DND-41 (cell line): ENCODE measurements around the gene TH.

ENCODE experiments used
- ATAC-seq: fragments of 200-7000 bp; cut with Tn5 transposase; 3 replicates; pipeline ENCODE4 v1.9.1; 2021; ENCODE audit warnings: low read depth; ENCODE audit not compliant: insufficient read depth
- DNase-seq: peaks from one replicate; pipeline ENCODE4 v3.0.0-alpha.2; 2020
- H2AFZ ChIP-seq: 2 replicates; pipeline ENCODE4 v1.6.0; 2012; ENCODE audit warnings: low read depth, low read length
- H3K27ac ChIP-seq: 2 replicates; pipeline ENCODE4 v1.5.1; 2012; ENCODE audit warnings: low read length, inconsistent platforms
- H3K27me3 ChIP-seq: fragments of 200-600 bp; sonication (generic); 2 replicates; pipeline ENCODE4 v1.6.0; 2012; ENCODE audit warnings: low read length, mild to moderate bottlenecking, inconsistent platforms; ENCODE audit not compliant: insufficient read depth, poor library complexity
- H3K36me3 ChIP-seq: 2 replicates; pipeline ENCODE4 v1.5.1; 2012; ENCODE audit warnings: low read length, inconsistent platforms; ENCODE audit not compliant: insufficient read depth
- H3K4me1 ChIP-seq: 2 replicates; pipeline ENCODE4 v1.5.1; 2012; ENCODE audit warnings: mild to moderate bottlenecking, low read length; ENCODE audit not compliant: insufficient read depth
- H3K4me2 ChIP-seq: 2 replicates; pipeline ENCODE4 v1.6.0; 2012; ENCODE audit warnings: mild to moderate bottlenecking, moderate library complexity, low read length, inconsistent platforms; ENCODE audit not compliant: insufficient read depth
- H3K4me3 ChIP-seq, 2 experiments: fragments of 200-600 bp in 1 of 2; shearing (Covaris generic) in 1 of 2; 2 replicates each; pipeline ENCODE4 v1.5.1; 2012 to 2016; ENCODE audit warnings: inconsistent platforms in 2 of 2, low read length in 2 of 2, mild to moderate bottlenecking in 2 of 2, low read depth in 1 of 2, moderate library complexity in 1 of 2
- H3K79me2 ChIP-seq: 2 replicates; pipeline ENCODE4 v1.6.0; 2012; ENCODE audit warnings: low read length, inconsistent platforms; ENCODE audit not compliant: insufficient read depth
- H3K9ac ChIP-seq: 2 replicates; pipeline ENCODE4 v1.6.0; 2012; ENCODE audit warnings: low read depth, mild to moderate bottlenecking, inconsistent platforms, low read length, moderate library complexity
- H3K9me3 ChIP-seq: 2 replicates; pipeline ENCODE4 v1.5.1; 2012; ENCODE audit warnings: low read length, moderate library complexity, mild to moderate bottlenecking, inconsistent platforms; ENCODE audit not compliant: insufficient read depth, severe bottlenecking
- H4K20me1 ChIP-seq: 2 replicates; pipeline ENCODE4 v1.6.0; 2012; ENCODE audit warnings: low read length; ENCODE audit not compliant: insufficient read depth
- EZH2 ChIP-seq: IDR thresholded peaks from 3 replicates; pipeline ENCODE4 v1.6.1; 2012; ENCODE audit warnings: borderline replicate concordance, low read depth, mild to moderate bottlenecking, moderate library complexity, low read length, inconsistent platforms; ENCODE audit not compliant: severe bottlenecking
- TF ChIP-seq, protein P1 (sequence below): IDR thresholded peaks from 2 replicates; pipeline ENCODE4 v1.5.1; 2012; ENCODE audit warnings: borderline replicate concordance, low read length, moderate library complexity, mild to moderate bottlenecking; ENCODE audit not compliant: poor library complexity, severe bottlenecking; ENCODE audit errors: extremely low read depth

The TH gene

DNA sequence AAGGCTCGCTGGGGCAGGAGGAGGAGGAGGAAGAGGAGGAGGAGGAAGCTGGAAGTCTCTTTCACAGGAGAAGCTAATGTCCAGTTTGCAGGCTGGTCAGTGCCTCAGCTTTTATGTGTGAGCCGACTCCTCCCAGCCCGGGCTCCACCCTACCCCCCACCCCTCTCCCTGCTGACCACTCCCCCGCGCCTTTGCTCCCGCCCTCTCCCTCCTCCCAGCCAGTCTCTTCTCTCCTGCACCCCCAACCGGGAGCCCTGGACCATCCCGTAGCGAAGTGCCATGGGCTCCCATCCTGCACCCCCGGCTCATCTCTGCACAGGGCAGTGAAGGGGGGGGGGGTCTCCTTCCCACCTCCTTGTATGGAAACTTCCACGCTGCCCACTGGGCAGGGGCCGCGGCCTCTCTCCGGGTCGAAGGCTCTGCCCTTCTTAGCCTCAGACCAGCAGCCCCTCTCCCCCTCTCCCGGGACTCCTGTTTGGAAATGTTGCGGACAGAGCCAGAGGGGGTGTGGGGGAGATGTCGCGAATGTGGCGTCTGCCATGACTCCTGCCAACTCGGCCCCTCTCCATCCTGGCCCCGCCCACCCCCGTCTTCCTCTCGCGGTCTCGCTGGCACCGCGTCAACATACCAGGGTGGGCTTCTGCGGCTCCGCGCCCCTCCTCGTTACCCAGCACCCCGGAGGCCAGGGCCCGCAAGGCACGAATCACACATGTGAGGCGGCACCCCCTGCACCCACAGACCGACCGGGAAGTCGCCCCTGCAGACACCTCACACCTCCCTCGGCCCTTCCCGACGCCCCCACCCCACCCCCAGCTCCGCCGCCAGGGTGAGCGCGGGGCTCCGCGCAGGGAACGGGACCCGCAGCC lies 34.2 kb downstream of the TH start:
- no peak overlapping the region for H3K27ac ChIP-seq
- H4K20me1 ChIP-seq: no peaks in the 10 kb centered on the region; the same call in 1 of the 2 replicates
- peaks cover 6% of the 10 kb centered on the region for H3K27me3 ChIP-seq

DNA sequence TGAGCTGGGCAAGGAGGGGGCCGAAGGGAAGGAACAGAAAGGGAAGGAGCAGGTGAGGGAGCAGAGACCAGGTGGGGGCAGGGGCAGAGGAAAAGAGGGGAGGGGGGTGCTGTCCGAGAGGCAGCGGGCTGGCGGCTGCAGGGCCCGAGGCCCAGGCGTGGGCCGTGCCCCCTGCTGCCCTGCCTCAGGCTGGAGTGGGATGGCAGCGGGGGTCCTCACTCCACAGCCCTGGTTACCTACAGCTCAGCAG lies 34.7 kb downstream of the TH start:
- no peak for ATAC-seq
- H4K20me1 ChIP-seq: no peaks in the 10 kb centered on the region; the same call in 1 of the 2 replicates

More for the DNA sequence above, 34.2 kb downstream of the TH start:
- no peaks in the 10 kb centered on the region for H3K9me3 ChIP-seq
- no peak for TF ChIP-seq EZH2
- TF ChIP-seq, protein P1, sequence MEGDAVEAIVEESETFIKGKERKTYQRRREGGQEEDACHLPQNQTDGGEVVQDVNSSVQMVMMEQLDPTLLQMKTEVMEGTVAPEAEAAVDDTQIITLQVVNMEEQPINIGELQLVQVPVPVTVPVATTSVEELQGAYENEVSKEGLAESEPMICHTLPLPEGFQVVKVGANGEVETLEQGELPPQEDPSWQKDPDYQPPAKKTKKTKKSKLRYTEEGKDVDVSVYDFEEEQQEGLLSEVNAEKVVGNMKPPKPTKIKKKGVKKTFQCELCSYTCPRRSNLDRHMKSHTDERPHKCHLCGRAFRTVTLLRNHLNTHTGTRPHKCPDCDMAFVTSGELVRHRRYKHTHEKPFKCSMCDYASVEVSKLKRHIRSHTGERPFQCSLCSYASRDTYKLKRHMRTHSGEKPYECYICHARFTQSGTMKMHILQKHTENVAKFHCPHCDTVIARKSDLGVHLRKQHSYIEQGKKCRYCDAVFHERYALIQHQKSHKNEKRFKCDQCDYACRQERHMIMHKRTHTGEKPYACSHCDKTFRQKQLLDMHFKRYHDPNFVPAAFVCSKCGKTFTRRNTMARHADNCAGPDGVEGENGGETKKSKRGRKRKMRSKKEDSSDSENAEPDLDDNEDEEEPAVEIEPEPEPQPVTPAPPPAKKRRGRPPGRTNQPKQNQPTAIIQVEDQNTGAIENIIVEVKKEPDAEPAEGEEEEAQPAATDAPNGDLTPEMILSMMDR: no peak
- no peak overlapping the region for H3K9ac ChIP-seq
- no peak overlapping the region for H3K4me2 ChIP-seq
- no peaks in the 10 kb centered on the region for H3K4me1 ChIP-seq
- DNase-seq: no peak
- no peaks in the 10 kb centered on the region for H3K36me3 ChIP-seq
- no peak overlapping the region for H2AFZ ChIP-seq
- ATAC-seq: no peak
- no peak overlapping the region for H3K4me3 ChIP-seq
- no peaks in the 10 kb centered on the region for H3K79me2 ChIP-seq

DNA sequence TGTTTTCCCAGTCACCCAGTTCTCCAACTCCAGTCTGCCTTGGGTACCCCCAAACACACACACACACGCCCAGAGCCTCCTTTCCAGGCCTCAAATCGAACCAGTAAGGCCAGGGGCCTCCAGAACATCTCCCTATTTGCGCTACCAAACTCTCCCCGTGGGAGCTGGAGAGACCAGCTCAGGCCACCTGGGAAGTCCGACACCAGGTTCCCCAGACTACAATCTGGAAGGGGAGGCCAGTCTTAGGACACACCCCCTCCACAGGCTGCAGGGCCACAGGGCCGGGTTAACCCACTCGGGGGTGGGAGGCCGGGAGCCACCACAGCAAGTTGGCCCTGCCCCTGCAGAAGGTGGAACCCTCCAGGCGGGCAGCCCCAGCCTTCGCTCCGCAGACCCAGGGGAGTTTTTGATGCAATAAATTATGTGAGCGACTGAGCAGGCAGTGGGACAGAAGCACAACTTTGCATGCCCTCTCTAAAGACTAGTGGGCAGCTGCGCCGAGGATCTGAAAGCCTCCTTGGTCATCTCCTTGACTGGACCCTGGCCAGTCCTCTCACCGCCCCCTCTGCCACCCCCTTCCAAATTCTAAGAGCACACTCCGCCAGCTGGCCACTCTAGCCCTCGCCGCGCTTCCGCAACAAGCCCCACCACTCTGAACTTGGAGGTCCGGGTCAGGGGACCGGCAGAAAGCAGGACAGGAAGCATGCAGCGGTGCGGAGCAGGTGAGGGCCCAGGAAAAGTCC lies 35.2 kb downstream of the TH start:
- H3K27me3 ChIP-seq: peaks cover 6% of the 10 kb centered on the region

More for the DNA sequence above, 34.7 kb downstream of the TH start:
- Histone ChIP-seq H3K79me2 (no peaks in the 10 kb centered on the region), H3K4me2 (no peak overlapping the region), H2AFZ (no peak overlapping the region), H3K4me1 (no peaks in the 10 kb centered on the region), H3K4me3 (no peak overlapping the region), H3K36me3 (no peaks in the 10 kb centered on the region), H3K9me3 (no peaks in the 10 kb centered on the region), H3K9ac (no peak overlapping the region), H3K27me3 (peaks cover 6% of the 10 kb centered on the region), H3K27ac (no peak overlapping the region)
- no peak for DNase-seq
- TF ChIP-seq, protein P1: no peak
- TF ChIP-seq EZH2: no peak

More for the DNA sequence above, 35.2 kb downstream of the TH start:
- Histone ChIP-seq H4K20me1 (no peaks in the 10 kb centered on the region; the same call in 1 of the 2 replicates), H3K36me3 (no peaks in the 10 kb centered on the region), H3K4me2 (no peak overlapping the region), H3K27ac (no peak overlapping the region), H3K4me3 (no peak overlapping the region), H3K79me2 (no peaks in the 10 kb centered on the region), H3K9me3 (no peaks in the 10 kb centered on the region), H2AFZ (no peak overlapping the region), H3K9ac (no peak overlapping the region), H3K4me1 (no peaks in the 10 kb centered on the region)
- TF ChIP-seq, protein P1: no peak
- no peak for TF ChIP-seq EZH2
- ATAC-seq (no peak), DNase-seq (no peak)
